Measurements from ENCODE around the gene FGB. TPM values are rescaled to one million over a fixed set of nuclear protein-coding genes. Genes with fewer than 3 reads are reported as not detected.
A peak's percentile ranks its signal among the peaks of the same experiment; 100 is the strongest.

The FGB gene
- total RNA-seq (ENCODE audit: low replicate concordance): 0.56 TPM in 1 of 2 replicates, not detected in the other

DNA sequence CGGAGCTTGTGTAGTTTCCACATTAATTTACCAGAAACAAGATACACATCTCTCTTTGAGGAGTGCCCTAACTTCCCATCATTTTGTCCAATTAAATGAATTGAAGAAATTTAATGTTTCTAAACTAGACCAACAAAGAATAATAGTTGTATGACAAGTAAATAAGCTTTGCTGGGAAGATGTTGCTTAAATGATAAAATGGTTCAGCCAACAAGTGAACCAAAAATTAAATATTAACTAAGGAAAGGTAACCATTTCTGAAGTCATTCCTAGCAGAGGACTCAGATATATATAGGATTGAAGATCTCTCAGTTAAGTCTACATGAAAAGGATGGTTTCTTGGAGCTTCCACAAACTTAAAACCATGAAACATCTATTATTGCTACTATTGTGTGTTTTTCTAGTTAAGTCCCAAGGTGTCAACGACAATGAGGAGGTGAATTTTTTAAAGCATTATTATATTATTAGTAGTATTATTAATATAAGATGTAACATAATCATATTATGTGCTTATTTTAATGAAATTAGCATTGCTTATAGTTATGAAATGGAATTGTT lies at the start of gene FGB:
Gene FGB (plus strand): TSS at position 315 of the 558 bp plus-strand sequence. CDS start 8 bp downstream, at position 323.
- Histone ChIP-seq H3K9me3 (ENCODE audit: low read depth) (no peaks in the 10 kb centered on the region), H3K27ac (no peak within 1 kb of the TSS), H3K4me1 (no peaks in the 10 kb centered on the region), H4K20me1 (ENCODE audit: low read depth) (no peaks in the 10 kb centered on the region), H3K9ac (no peak within 1 kb of the TSS), H3K79me2 (ENCODE audit: low read depth) (no peaks in the 10 kb centered on the region), H3K27me3 (no peaks in the 10 kb centered on the region), H3F3A (ENCODE audit: low read depth) (no peaks in the 10 kb centered on the region), H3K36me3 (no peaks in the 10 kb centered on the region), H3K4me2 (no peak within 1 kb of the TSS), H3K4me3 (no peak within 1 kb of the TSS), H2AFZ (replicated peaks) (no peak within 1 kb of the TSS)
- no peak for TF ChIP-seq EZH2 (IDR thresholded peaks at IDR 0.05)
- no peak for TF ChIP-seq EZH2phosphoT487 (IDR thresholded peaks at IDR 0.05)
- TF ChIP-seq CTCF (IDR thresholded peaks at IDR 0.05): no peak
- H3K4me1 Mint-ChIP-seq: no peaks in the 10 kb centered on the region
- peaks cover 2% of the 10 kb centered on the region for H3K27me3 Mint-ChIP-seq (ENCODE audit: insufficient read depth, low read depth)
- H3K36me3 Mint-ChIP-seq: no peaks in the 10 kb centered on the region
- no peak within 1 kb of the TSS for H3K27ac Mint-ChIP-seq
- H3K4me3 Mint-ChIP-seq: no peak within 1 kb of the TSS
- DNase-seq (ENCODE audit: low spot score): no peak
- no peaks in the 10 kb centered on the region for H3K9me3 Mint-ChIP-seq

GRCh38 chr4:154516318-154517029 lies 46.3 kb upstream of the FGB start:
- H3K9ac ChIP-seq: no peak overlapping the region
- peaks cover 17% of the 10 kb centered on the region for H3K4me1 ChIP-seq
- H3K27ac ChIP-seq: no peak overlapping the region
- no peak overlapping the region for H3K4me3 Mint-ChIP-seq
- no peaks in the 10 kb centered on the region for H3K36me3 ChIP-seq
- H3K9me3 Mint-ChIP-seq: peaks cover 10% of the 10 kb centered on the region
- no peaks in the 10 kb centered on the region for H3K9me3 ChIP-seq (ENCODE audit: low read depth)
- no peaks in the 10 kb centered on the region for H3F3A ChIP-seq (ENCODE audit: low read depth)
- DNase-seq (ENCODE audit: low spot score): no peak
- peak overlapping the region; percentile 97 for H3K27ac Mint-ChIP-seq
- H2AFZ ChIP-seq (replicated peaks): no peak overlapping the region
- no peaks in the 10 kb centered on the region for H3K79me2 ChIP-seq (ENCODE audit: low read depth)
- no peaks in the 10 kb centered on the region for H3K27me3 ChIP-seq
- H3K36me3 Mint-ChIP-seq: no peaks in the 10 kb centered on the region
- TF ChIP-seq CTCF (IDR thresholded peaks at IDR 0.05) (no peak), EZH2 (IDR thresholded peaks at IDR 0.05) (no peak), EZH2phosphoT487 (IDR thresholded peaks at IDR 0.05) (no peak)
- no peak overlapping the region for H3K4me2 ChIP-seq
- H4K20me1 ChIP-seq (ENCODE audit: low read depth): no peaks in the 10 kb centered on the region
- H3K4me3 ChIP-seq: no peak overlapping the region
- H3K4me1 Mint-ChIP-seq: peaks cover 67% of the 10 kb centered on the region
- peaks cover 2% of the 10 kb centered on the region for H3K27me3 Mint-ChIP-seq (ENCODE audit: insufficient read depth, low read depth)

DNA sequence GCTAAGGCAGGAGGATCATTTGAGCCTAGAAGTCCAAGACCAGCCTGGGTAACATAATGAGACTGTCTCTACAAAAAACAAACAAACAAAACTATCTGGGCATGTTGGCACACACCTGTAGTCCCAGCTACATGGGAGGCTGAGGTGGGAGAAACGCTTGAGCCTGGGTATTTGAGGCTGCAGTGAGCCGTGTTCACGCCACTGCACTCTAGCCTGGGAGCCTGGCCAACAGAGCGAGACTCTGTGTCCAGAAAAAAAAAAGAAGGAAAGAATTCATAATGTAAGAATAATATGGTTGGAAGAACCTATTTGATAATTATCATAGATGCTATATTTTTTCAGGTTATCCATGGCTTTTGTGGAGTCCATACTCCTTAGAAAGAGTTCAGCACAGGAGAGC lies 45.2 kb upstream of the FGB start:
- peak overlapping the region; percentile 70 for H3K27ac Mint-ChIP-seq
- no peak overlapping the region for H3K4me3 Mint-ChIP-seq
- Histone ChIP-seq H3K9ac (no peak overlapping the region), H3K4me3 (no peak overlapping the region), H3K79me2 (ENCODE audit: low read depth) (no peaks in the 10 kb centered on the region), H3K27me3 (no peaks in the 10 kb centered on the region), H3K4me2 (no peak overlapping the region), H3K9me3 (ENCODE audit: low read depth) (no peaks in the 10 kb centered on the region), H3K4me1 (peaks cover 10% of the 10 kb centered on the region), H4K20me1 (ENCODE audit: low read depth) (no peaks in the 10 kb centered on the region), H2AFZ (replicated peaks) (no peak overlapping the region), H3F3A (ENCODE audit: low read depth) (no peaks in the 10 kb centered on the region), H3K27ac (no peak overlapping the region), H3K36me3 (no peaks in the 10 kb centered on the region)
- no peak for DNase-seq (ENCODE audit: low spot score)
- no peaks in the 10 kb centered on the region for H3K36me3 Mint-ChIP-seq
- H3K9me3 Mint-ChIP-seq: peaks cover 10% of the 10 kb centered on the region
- no peaks in the 10 kb centered on the region for H3K27me3 Mint-ChIP-seq (ENCODE audit: insufficient read depth, low read depth)
- peaks cover 67% of the 10 kb centered on the region for H3K4me1 Mint-ChIP-seq
- TF ChIP-seq EZH2 (IDR thresholded peaks at IDR 0.05) (no peak), CTCF (IDR thresholded peaks at IDR 0.05) (no peak), EZH2phosphoT487 (IDR thresholded peaks at IDR 0.05) (no peak)
